Measurements from ENCODE around the gene NIPSNAP3A.

NIPSNAP3A gene

GRCh38 chr9:104775976-104776375, 28.5 kb downstream of the NIPSNAP3A start:
- H3K4me3 ChIP-seq = no peak overlapping the region
- H3K9ac ChIP-seq (ENCODE audit: insufficient read length) = no peak overlapping the region
- no peaks in the 10 kb centered on the region for H3K36me3 ChIP-seq (ENCODE audit: insufficient read depth, low read length)
- no peaks in the 10 kb centered on the region for H3K9me3 ChIP-seq (ENCODE audit: low read depth, low read length)
- no peak for DNase-seq (ENCODE audit: low read depth, low spot score)
- no peak for TF ChIP-seq EZH2 (IDR thresholded peaks at IDR 0.05)
- TF ChIP-seq FOXP2 (optimal IDR thresholded peaks at IDR 0.05; ENCODE audit: control extremely low read depth, extremely low read length, insufficient read depth) = no peak
- no peak for TF ChIP-seq POLR2AphosphoS5 (IDR thresholded peaks at IDR 0.05; ENCODE audit: borderline replicate concordance, low read depth, low read length)
- H3K27ac ChIP-seq = no peak overlapping the region

DNA sequence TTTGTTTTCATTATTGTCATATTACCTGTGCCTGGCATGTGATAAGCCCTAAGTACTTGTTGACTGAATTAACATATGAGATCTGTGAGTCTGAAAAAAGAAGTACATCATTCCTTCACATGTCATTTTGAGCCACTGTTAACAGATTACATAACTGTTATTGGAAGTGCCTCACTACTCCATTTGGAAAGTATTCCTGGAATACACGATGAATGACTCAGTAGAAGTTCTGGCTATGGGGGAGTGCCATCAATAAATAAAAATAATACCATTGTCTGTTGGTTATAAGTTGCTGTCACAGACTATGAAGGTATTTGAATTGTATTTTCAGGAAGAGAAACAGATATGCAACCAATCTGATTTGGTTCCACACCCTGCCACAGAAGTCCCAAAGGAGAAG, 29.3 kb downstream of the NIPSNAP3A start:
- no peaks in the 10 kb centered on the region for H3K9me3 ChIP-seq (ENCODE audit: low read depth, low read length)
- TF ChIP-seq FOXP2 (optimal IDR thresholded peaks at IDR 0.05; ENCODE audit: control extremely low read depth, extremely low read length, insufficient read depth) = no peak
- TF ChIP-seq EZH2 (IDR thresholded peaks at IDR 0.05) = no peak
- no peak for TF ChIP-seq POLR2AphosphoS5 (IDR thresholded peaks at IDR 0.05; ENCODE audit: borderline replicate concordance, low read depth, low read length)
- H3K4me3 ChIP-seq = no peak overlapping the region
- no peak overlapping the region for H3K9ac ChIP-seq (ENCODE audit: insufficient read length)
- DNase-seq (ENCODE audit: low read depth, low spot score) = no peak
- no peak overlapping the region for H3K27ac ChIP-seq
- no peaks in the 10 kb centered on the region for H3K36me3 ChIP-seq (ENCODE audit: insufficient read depth, low read length)

GRCh38 chr9:104778802-104779201, 31.3 kb downstream of the NIPSNAP3A start:
- no peak for DNase-seq (ENCODE audit: low read depth, low spot score)
- no peaks in the 10 kb centered on the region for H3K9me3 ChIP-seq (ENCODE audit: low read depth, low read length)
- TF ChIP-seq EZH2 (IDR thresholded peaks at IDR 0.05) (no peak), FOXP2 (optimal IDR thresholded peaks at IDR 0.05; ENCODE audit: control extremely low read depth, extremely low read length, insufficient read depth) (no peak), POLR2AphosphoS5 (IDR thresholded peaks at IDR 0.05; ENCODE audit: borderline replicate concordance, low read depth, low read length) (no peak)
- no peak overlapping the region for H3K9ac ChIP-seq (ENCODE audit: insufficient read length)
- H3K27ac ChIP-seq = no peak overlapping the region
- H3K36me3 ChIP-seq (ENCODE audit: insufficient read depth, low read length) = no peaks in the 10 kb centered on the region
- no peak overlapping the region for H3K4me3 ChIP-seq

DNA sequence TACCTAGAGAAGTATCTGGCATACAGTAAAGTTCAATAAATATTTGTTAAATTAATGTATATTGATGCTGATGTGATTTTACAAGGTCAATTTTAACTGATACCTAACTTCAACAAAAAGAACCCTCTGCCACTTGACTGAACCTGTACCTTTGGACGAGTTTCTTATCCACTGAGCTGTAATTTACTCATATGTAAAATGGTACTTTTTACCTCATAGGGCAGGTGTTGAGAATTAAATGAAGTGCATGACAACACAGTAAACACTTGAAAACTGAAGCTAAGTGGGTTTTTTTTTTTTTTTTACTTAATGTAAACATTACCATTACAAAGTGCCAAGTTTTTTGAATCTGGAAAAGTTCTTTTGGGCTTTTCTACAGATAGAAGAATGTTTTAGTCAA, 31.9 kb downstream of the NIPSNAP3A start:
- no peak for TF ChIP-seq FOXP2 (optimal IDR thresholded peaks at IDR 0.05; ENCODE audit: control extremely low read depth, extremely low read length, insufficient read depth)
- no peak for TF ChIP-seq EZH2 (IDR thresholded peaks at IDR 0.05)
- no peak for TF ChIP-seq POLR2AphosphoS5 (IDR thresholded peaks at IDR 0.05; ENCODE audit: borderline replicate concordance, low read depth, low read length)
- no peak overlapping the region for H3K4me3 ChIP-seq
- no peaks in the 10 kb centered on the region for H3K36me3 ChIP-seq (ENCODE audit: insufficient read depth, low read length)
- no peak overlapping the region for H3K27ac ChIP-seq
- no peak overlapping the region for H3K9ac ChIP-seq (ENCODE audit: insufficient read length)
- DNase-seq (ENCODE audit: low read depth, low spot score) = no peak
- H3K9me3 ChIP-seq (ENCODE audit: low read depth, low read length) = no peaks in the 10 kb centered on the region

DNA sequence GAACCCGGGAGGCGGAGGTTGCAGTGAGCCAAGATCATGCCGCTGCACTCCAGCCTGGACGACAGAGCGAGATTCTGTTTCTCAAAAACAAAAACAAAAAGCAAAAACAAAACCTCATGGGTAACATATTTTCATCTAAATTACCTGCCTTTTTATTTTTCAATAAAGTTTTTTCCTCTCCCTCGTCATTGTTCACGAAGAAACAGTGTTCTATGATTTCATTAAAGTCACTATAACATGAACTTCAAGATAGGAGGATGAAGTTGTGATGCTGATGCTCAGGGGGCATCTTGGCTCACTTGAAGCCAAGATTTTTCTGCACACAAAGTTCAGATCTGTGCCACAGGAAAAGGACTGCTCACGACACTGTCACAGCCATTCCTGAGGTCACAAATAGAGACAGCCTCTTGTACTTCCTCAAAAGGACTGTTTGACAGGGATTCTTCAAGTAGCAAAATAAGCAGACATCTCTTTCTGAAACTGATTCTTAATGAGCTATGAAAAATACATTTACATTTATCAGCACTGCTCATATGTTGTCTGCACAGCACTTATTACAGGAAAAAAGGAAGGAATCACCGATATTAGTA, 32.6 kb downstream of the NIPSNAP3A start:
- Histone ChIP-seq H3K4me3 (no peak overlapping the region), H3K27ac (no peak overlapping the region), H3K9ac (ENCODE audit: insufficient read length) (no peak overlapping the region), H3K9me3 (ENCODE audit: low read depth, low read length) (no peaks in the 10 kb centered on the region), H3K36me3 (ENCODE audit: insufficient read depth, low read length) (no peaks in the 10 kb centered on the region)
- DNase-seq (ENCODE audit: low read depth, low spot score) = no peak
- TF ChIP-seq FOXP2 (optimal IDR thresholded peaks at IDR 0.05; ENCODE audit: control extremely low read depth, extremely low read length, insufficient read depth) (no peak), EZH2 (IDR thresholded peaks at IDR 0.05) (no peak), POLR2AphosphoS5 (IDR thresholded peaks at IDR 0.05; ENCODE audit: borderline replicate concordance, low read depth, low read length) (no peak)

GRCh38 chr9:104780796-104781395, 33.4 kb downstream of the NIPSNAP3A start:
- TF ChIP-seq FOXP2 (optimal IDR thresholded peaks at IDR 0.05; ENCODE audit: control extremely low read depth, extremely low read length, insufficient read depth) = no peak
- no peak for TF ChIP-seq EZH2 (IDR thresholded peaks at IDR 0.05)
- no peak for TF ChIP-seq POLR2AphosphoS5 (IDR thresholded peaks at IDR 0.05; ENCODE audit: borderline replicate concordance, low read depth, low read length)
- no peak overlapping the region for H3K27ac ChIP-seq

GRCh38 chr9:104783588-104783987, 36.1 kb downstream of the NIPSNAP3A start:
- TF ChIP-seq FOXP2 (optimal IDR thresholded peaks at IDR 0.05; ENCODE audit: control extremely low read depth, extremely low read length, insufficient read depth) (no peak), EZH2 (IDR thresholded peaks at IDR 0.05) (no peak), POLR2AphosphoS5 (IDR thresholded peaks at IDR 0.05; ENCODE audit: borderline replicate concordance, low read depth, low read length) (no peak)
- Histone ChIP-seq H3K9ac (ENCODE audit: insufficient read length) (no peak overlapping the region), H3K9me3 (ENCODE audit: low read depth, low read length) (no peaks in the 10 kb centered on the region), H3K4me3 (no peak overlapping the region), H3K27ac (no peak overlapping the region), H3K36me3 (ENCODE audit: insufficient read depth, low read length) (no peaks in the 10 kb centered on the region)
- DNase-seq (ENCODE audit: low read depth, low spot score) = no peak

More at GRCh38 chr9:104780796-104781395, 33.4 kb downstream of the NIPSNAP3A start:
- Histone ChIP-seq H3K36me3 (ENCODE audit: insufficient read depth, low read length) (no peaks in the 10 kb centered on the region), H3K4me3 (no peak overlapping the region), H3K9me3 (ENCODE audit: low read depth, low read length) (no peaks in the 10 kb centered on the region), H3K9ac (ENCODE audit: insufficient read length) (no peak overlapping the region)
- DNase-seq (ENCODE audit: low read depth, low spot score) = no peak

DNA sequence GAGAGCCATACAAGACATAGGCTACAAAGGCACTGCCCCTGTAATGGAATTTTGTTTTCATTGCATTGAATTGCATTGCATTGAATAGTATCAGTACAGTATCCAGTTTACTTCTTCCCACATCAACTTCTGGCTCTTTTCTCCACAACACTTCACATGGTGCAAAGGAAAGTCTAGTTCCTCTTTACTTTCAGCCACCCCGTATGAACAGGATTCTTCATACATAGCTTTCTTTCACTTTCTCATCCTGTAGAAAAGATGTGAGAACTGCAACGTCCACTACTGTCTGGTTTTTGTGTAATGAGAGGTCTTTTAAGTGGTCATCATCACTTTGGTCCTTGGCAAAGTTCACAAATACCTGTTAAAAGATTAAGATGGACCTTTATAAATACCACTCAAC, 36.6 kb downstream of the NIPSNAP3A start:
- no peak for DNase-seq (ENCODE audit: low read depth, low spot score)
- no peak overlapping the region for H3K9ac ChIP-seq (ENCODE audit: insufficient read length)

More for the DNA sequence above, 36.6 kb downstream of the NIPSNAP3A start:
- Histone ChIP-seq H3K36me3 (ENCODE audit: insufficient read depth, low read length) (no peaks in the 10 kb centered on the region), H3K9me3 (ENCODE audit: low read depth, low read length) (no peaks in the 10 kb centered on the region), H3K27ac (no peak overlapping the region), H3K4me3 (no peak overlapping the region)
- TF ChIP-seq FOXP2 (optimal IDR thresholded peaks at IDR 0.05; ENCODE audit: control extremely low read depth, extremely low read length, insufficient read depth) = no peak
- no peak for TF ChIP-seq EZH2 (IDR thresholded peaks at IDR 0.05)
- TF ChIP-seq POLR2AphosphoS5 (IDR thresholded peaks at IDR 0.05; ENCODE audit: borderline replicate concordance, low read depth, low read length) = no peak
